Gastroesophageal sphincter (tissue), 4 donors: ENCODE measurements around the gene ZSWIM5. TPM values are rescaled to one million over a fixed set of nuclear protein-coding genes. Genes with fewer than 3 reads are reported as not detected.

ENCODE experiments used
- ATAC-seq: fragments of 150-250 bp; one replicate; pipeline ENCODE4 v1.9.1; 2016; ENCODE audit warnings: mild to moderate bottlenecking, moderate library complexity
- H3K27ac ChIP-seq, 4 donors: fragments of 200-600 bp; sonication (generic) in 3 of 4; 1 replicate in 3 of 4; 2 replicates in 1 of 4; pipeline ENCODE4 v1.5.1; 2016 to 2019
- H3K27me3 ChIP-seq: fragments of 200-600 bp; sonication (generic); one replicate; pipeline ENCODE4 v1.5.1; 2019
- H3K36me3 ChIP-seq, 2 donors: fragments of 200-600 bp; sonication (generic); one replicate each; pipeline ENCODE4 v1.5.1; 2019; ENCODE audit warnings: control low read depth in 1 of 2
- H3K4me1 ChIP-seq, 3 donors: fragments of 200-600 bp; sonication (generic); 1 replicate in 2 of 3; 2 replicates in 1 of 3; pipeline ENCODE4 v1.5.1; 2016 to 2019; ENCODE audit warnings: control low read depth in 2 of 3
- H3K4me3 ChIP-seq, 2 donors: fragments of 200-600 bp; sonication (generic); one replicate each; pipeline ENCODE4 v1.5.1; 2019; ENCODE audit warnings: mild to moderate bottlenecking in 1 of 2, moderate library complexity in 1 of 2
- H3K9me3 ChIP-seq, 3 donors: fragments of 200-600 bp; sonication (generic); one replicate each; pipeline ENCODE4 v1.5.1; 2017 to 2019; ENCODE audit warnings: control low read depth in 2 of 3
- EP300 ChIP-seq: sonication (generic); formaldehyde crosslinking; IDR thresholded peaks from one replicate; pipeline ENCODE4 v1.6.1; 2017; ENCODE audit warnings: antibody characterized with exemption, mild to moderate bottlenecking
- POLR2A ChIP-seq, 2 donors: fragments of 450-650 bp; IDR thresholded peaks; one replicate each; pipeline ENCODE4 v1.6.1; 2017; ENCODE audit warnings: antibody characterized with exemption in 2 of 2, mild to moderate bottlenecking in 2 of 2, moderate library complexity in 1 of 2
- POLR2AphosphoS5 ChIP-seq: sonication (generic); formaldehyde crosslinking; IDR thresholded peaks from one replicate; pipeline ENCODE4 v1.6.1; 2017; ENCODE audit warnings: antibody characterized with exemption
- WGBS, 2 donors: methylation state at CpG; one replicate each; pipeline ENCODE4 v1.1.5; 2018; ENCODE audit warnings: low coverage in 1 of 2; 5-methylcytosine and 5-hydroxymethylcytosine counted together
- total RNA-seq, 4 donors: library from RNA; depleted of rRNA; stranded (reverse); fragments of >200 nt; gene quantifications; one replicate each; pipeline ENCODE4 v1.1.0, GENCODE V29; 2016
- TF ChIP-seq, protein P1 (sequence below), 4 experiments: fragments of 200-600 bp in 2 of 4; fragments of 450-650 bp in 2 of 4; sonication (generic) in 1 of 4; IDR thresholded peaks; one replicate each; pipeline ENCODE4 v1.5.1; 2017 to 2019; ENCODE audit warnings: antibody characterized with exemption in 4 of 4, mild to moderate bottlenecking in 2 of 4, moderate library complexity in 2 of 4

The ZSWIM5 gene
- total RNA-seq, 4 donors from 2014 or later = 3.3 to 8.1 (median 5.8) TPM

DNA sequence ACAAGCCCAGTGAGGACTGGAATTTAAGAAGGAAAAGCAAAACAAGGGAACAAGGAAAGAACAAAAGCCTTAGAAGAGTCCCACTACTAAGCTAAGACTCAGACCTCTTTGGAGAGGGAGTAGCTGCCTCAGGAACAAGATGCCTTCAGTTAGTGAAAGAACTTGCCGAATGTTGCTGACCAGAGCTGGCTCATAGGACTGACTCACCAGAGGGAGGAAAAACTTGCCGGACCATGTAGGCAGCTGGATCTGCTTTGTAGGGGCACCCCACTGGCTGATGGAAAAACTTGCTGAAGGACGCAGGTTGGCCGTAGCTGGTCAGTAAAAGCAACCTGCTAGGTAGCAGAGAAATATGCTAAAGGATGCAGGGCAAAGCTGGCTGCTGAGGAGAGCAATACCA is 15.3 kb upstream of the ZSWIM5 start:
- H3K4me1 ChIP-seq = no peaks in the 10 kb centered on the region
- H3K36me3 ChIP-seq = no peaks in the 10 kb centered on the region
- WGBS, 2 donors = 85 to 96% methylated on average over 4 of the region's 4 CpGs
- H3K9me3 ChIP-seq = no peaks in the 10 kb centered on the region
- no peak overlapping the region for H3K4me3 ChIP-seq
- peaks cover 5% of the 10 kb centered on the region for H3K27me3 ChIP-seq
- no peak for TF ChIP-seq POLR2A (IDR thresholded peaks at IDR 0.05)
- TF ChIP-seq, protein P1, sequence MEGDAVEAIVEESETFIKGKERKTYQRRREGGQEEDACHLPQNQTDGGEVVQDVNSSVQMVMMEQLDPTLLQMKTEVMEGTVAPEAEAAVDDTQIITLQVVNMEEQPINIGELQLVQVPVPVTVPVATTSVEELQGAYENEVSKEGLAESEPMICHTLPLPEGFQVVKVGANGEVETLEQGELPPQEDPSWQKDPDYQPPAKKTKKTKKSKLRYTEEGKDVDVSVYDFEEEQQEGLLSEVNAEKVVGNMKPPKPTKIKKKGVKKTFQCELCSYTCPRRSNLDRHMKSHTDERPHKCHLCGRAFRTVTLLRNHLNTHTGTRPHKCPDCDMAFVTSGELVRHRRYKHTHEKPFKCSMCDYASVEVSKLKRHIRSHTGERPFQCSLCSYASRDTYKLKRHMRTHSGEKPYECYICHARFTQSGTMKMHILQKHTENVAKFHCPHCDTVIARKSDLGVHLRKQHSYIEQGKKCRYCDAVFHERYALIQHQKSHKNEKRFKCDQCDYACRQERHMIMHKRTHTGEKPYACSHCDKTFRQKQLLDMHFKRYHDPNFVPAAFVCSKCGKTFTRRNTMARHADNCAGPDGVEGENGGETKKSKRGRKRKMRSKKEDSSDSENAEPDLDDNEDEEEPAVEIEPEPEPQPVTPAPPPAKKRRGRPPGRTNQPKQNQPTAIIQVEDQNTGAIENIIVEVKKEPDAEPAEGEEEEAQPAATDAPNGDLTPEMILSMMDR (IDR thresholded peaks at IDR 0.05) = no peak
- no peak for TF ChIP-seq POLR2AphosphoS5
- no peak for TF ChIP-seq EP300
- H3K27ac ChIP-seq = no peak overlapping the region
- ATAC-seq = no peak

- H3K9me3 ChIP-seq = no peaks in the 10 kb centered on the region
- no peaks in the 10 kb centered on the region for H3K36me3 ChIP-seq
- no peaks in the 10 kb centered on the region for H3K4me1 ChIP-seq
- TF ChIP-seq POLR2AphosphoS5 (no peak), EP300 (no peak), POLR2A (IDR thresholded peaks at IDR 0.05) (no peak)
- TF ChIP-seq, protein P1 (IDR thresholded peaks at IDR 0.05) = no peak
- no peak overlapping the region for H3K4me3 ChIP-seq
- H3K27me3 ChIP-seq = peaks cover 5% of the 10 kb centered on the region
- H3K27ac ChIP-seq = no peak overlapping the region
- no peak for ATAC-seq
Observed at GRCh38 chr1:45216861-45217260, 10.5 kb upstream of the ZSWIM5 start.

DNA sequence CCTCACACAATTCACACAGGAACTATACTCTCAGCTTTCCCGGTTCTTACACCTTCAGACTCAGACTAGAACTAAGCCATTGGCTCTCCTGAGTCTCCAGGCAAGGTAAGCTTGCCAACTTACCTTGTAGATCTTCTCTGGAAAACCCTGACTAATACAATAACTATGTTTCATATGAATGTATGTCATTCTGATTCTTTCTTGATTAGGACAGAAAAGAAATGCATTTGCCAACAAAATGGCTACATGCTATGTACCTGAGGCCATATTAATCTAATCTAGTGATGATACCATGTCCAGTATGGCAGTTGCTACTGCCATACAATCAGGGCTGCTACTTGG is 9.8 kb upstream of the ZSWIM5 start:
- no peaks in the 10 kb centered on the region for H3K9me3 ChIP-seq
- no peak overlapping the region for H3K27ac ChIP-seq
- ATAC-seq = no peak
- H3K36me3 ChIP-seq = no peaks in the 10 kb centered on the region
- H3K27me3 ChIP-seq = peaks cover 5% of the 10 kb centered on the region
- WGBS, 2 donors = 86% methylated on average over 1 of the region's 1 CpG; no CpG with 5 or more reads in 1 of the 2 donors
- TF ChIP-seq, protein P1 (IDR thresholded peaks at IDR 0.05) = no peak
- TF ChIP-seq EP300 (no peak), POLR2AphosphoS5 (no peak), POLR2A (IDR thresholded peaks at IDR 0.05) (no peak)
- no peaks in the 10 kb centered on the region for H3K4me1 ChIP-seq
- H3K4me3 ChIP-seq = no peak overlapping the region

- H3K9me3 ChIP-seq = no peaks in the 10 kb centered on the region
- H3K4me3 ChIP-seq = no peak overlapping the region
- H3K4me1 ChIP-seq = no peaks in the 10 kb centered on the region
- no peaks in the 10 kb centered on the region for H3K36me3 ChIP-seq
- TF ChIP-seq, protein P1 (IDR thresholded peaks at IDR 0.05) = no peak
- TF ChIP-seq POLR2AphosphoS5 (no peak), POLR2A (IDR thresholded peaks at IDR 0.05) (no peak), EP300 (no peak)
- ATAC-seq = no peak
- peaks cover 5% of the 10 kb centered on the region for H3K27me3 ChIP-seq
- H3K27ac ChIP-seq = no peak overlapping the region
- WGBS, 2 donors = 83 to 90% methylated on average over 3 of the region's 3 CpGs
Observed at GRCh38 chr1:45215485-45216199, 9.2 kb upstream of the ZSWIM5 start.

DNA sequence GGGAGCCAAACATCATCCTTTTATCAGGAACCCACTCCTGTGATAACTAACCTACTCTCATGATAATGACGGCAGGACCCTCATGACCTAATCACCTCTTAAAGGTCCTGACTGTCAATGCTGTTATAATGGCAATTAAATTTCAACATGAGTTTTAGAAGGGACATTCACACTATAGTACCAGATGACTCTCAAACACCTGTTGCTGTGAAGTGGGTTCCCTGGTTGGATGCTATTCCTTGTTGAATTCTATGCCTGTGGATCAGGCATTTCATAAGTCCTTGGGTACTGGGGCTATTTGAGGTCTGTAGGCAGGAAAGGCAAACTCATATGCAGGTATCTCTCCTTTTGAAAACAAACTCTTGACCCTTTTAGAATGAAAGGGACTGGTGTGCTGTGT is 7.5 kb upstream of the ZSWIM5 start:
- ATAC-seq = no peak
- Histone ChIP-seq H3K27ac (no peak overlapping the region), H3K4me3 (no peak overlapping the region), H3K27me3 (peaks cover 5% of the 10 kb centered on the region), H3K9me3 (no peaks in the 10 kb centered on the region), H3K36me3 (no peaks in the 10 kb centered on the region), H3K4me1 (no peaks in the 10 kb centered on the region)
- 57 to 100% methylated on average over 1 of the region's 1 CpG for WGBS, 2 donors
- TF ChIP-seq POLR2AphosphoS5 (no peak), EP300 (no peak), POLR2A (IDR thresholded peaks at IDR 0.05) (no peak)
- TF ChIP-seq, protein P1 (IDR thresholded peaks at IDR 0.05) = no peak
